HG02852 (cell line): ENCODE results near the gene ARHGAP12.

Source experiments
- ATAC-seq: cut with Tn5 transposase; IDR thresholded peaks from one replicate; pipeline ENCODE4 v1.9.1; 2021; ENCODE audit warnings: mild to moderate bottlenecking, moderate library complexity; ENCODE audit not compliant: unreplicated experiment

The ARHGAP12 gene

GRCh38 chr10:31952066-31952465 lies 23.4 kb upstream of the ARHGAP12 start:
- ATAC-seq = no peak

GRCh38 chr10:31949266-31949665 lies 20.6 kb upstream of the ARHGAP12 start:
- no peak for ATAC-seq

GRCh38 chr10:31948021-31948420 lies 19.4 kb upstream of the ARHGAP12 start:
- no peak for ATAC-seq

- no peak for ATAC-seq
Observed at GRCh38 chr10:31947144-31947926, 18.7 kb upstream of the ARHGAP12 start.

- no peak for ATAC-seq
Observed at GRCh38 chr10:31945392-31945791, 16.8 kb upstream of the ARHGAP12 start.

GRCh38 chr10:31944071-31944433 lies 15.4 kb upstream of the ARHGAP12 start:
- ATAC-seq = no peak

- ATAC-seq = no peak
Observed at GRCh38 chr10:31942892-31943291, 14.3 kb upstream of the ARHGAP12 start.

GRCh38 chr10:31942435-31942834 lies 13.8 kb upstream of the ARHGAP12 start:
- ATAC-seq = no peak

GRCh38 chr10:31940839-31941653 lies 12.4 kb upstream of the ARHGAP12 start:
- no peak for ATAC-seq

- ATAC-seq = no peak
Observed at GRCh38 chr10:31939797-31940708, 11.4 kb upstream of the ARHGAP12 start.

- no peak for ATAC-seq
Observed at GRCh38 chr10:31937371-31937770, 8.7 kb upstream of the ARHGAP12 start.

- ATAC-seq = no peak
Observed at GRCh38 chr10:31936933-31937332, 8.3 kb upstream of the ARHGAP12 start.

- ATAC-seq = no peak
Observed at GRCh38 chr10:31936086-31936485, 7.5 kb upstream of the ARHGAP12 start.

GRCh38 chr10:31935678-31936077 lies 7.0 kb upstream of the ARHGAP12 start:
- no peak for ATAC-seq

- no peak for ATAC-seq
Observed at GRCh38 chr10:31932838-31933237, 4.2 kb upstream of the ARHGAP12 start.

GRCh38 chr10:31930856-31931255 lies 2.2 kb upstream of the ARHGAP12 start:
- no peak for ATAC-seq

GRCh38 chr10:31930023-31930751 lies 1.6 kb upstream of the ARHGAP12 start:
- ATAC-seq = no peak

GRCh38 chr10:31929261-31930022 lies 811 bp upstream of the ARHGAP12 start:
- ATAC-seq = peak; percentile 32

- ATAC-seq = peak; percentile 29
Observed at GRCh38 chr10:31927884-31928548, 615 bp downstream of the ARHGAP12 start.
